Measurements from ENCODE around the gene JAKMIP2. TPM values are rescaled to one million over a fixed set of nuclear protein-coding genes. Genes with fewer than 3 reads are reported as not detected.

The JAKMIP2 gene
- total RNA-seq, 1 experiment from 2014 or later: not detected

GRCh38 chr5:147751156-147751830 is 31.2 kb downstream of the JAKMIP2 start:
- intact Hi-C loops (cut with micrococcal nuclease; ENCODE audit: unreplicated experiment): no loop called here
- BruUV-seq (replicated peaks): no TSS peak

GRCh38 chr5:147750065-147750464 is 32.5 kb downstream of the JAKMIP2 start:
- ATAC-seq (no peak), DNase-seq (ENCODE audit: low read depth, low spot score) (no peak)
- no peaks in the 10 kb centered on the region for H3K9me3 ChIP-seq (ENCODE audit: control insufficient read depth, insufficient read depth, low read depth, low read length)
- no peak overlapping the region for H3K4me3 ChIP-seq (ENCODE audit: low read depth in 2 of 2, low read length in 2 of 2)
- CTCF ChIA-PET: no interaction called here
- POLR2A ChIA-PET: no interaction called here
- in situ Hi-C loops (cut with HindIII; ENCODE audit: low pct_unique_long_range_greater_than_20kb, low sequenced_read_pairs) (no loop called here), intact Hi-C loops (cut with micrococcal nuclease; ENCODE audit: unreplicated experiment) (no loop called here)
- H3K36me3 ChIP-seq (ENCODE audit: control insufficient read depth, insufficient read depth, low read length): no peaks in the 10 kb centered on the region
- H3K4me1 ChIP-seq (ENCODE audit: control insufficient read depth, insufficient read depth, low read length): no peaks in the 10 kb centered on the region
- no TSS peak for BruUV-seq (replicated peaks)
- no peak for TF ChIP-seq TCF7L2 (IDR thresholded peaks at IDR 0.05; ENCODE audit: low read depth, low read length)
- H3K27me3 ChIP-seq (ENCODE audit: control insufficient read depth, insufficient read depth, low read length): no peaks in the 10 kb centered on the region
- H3K27ac ChIP-seq (ENCODE audit: low read length): no peak overlapping the region

More at GRCh38 chr5:147751156-147751830, 31.2 kb downstream of the JAKMIP2 start:
- Histone ChIP-seq H3K4me1 (ENCODE audit: control insufficient read depth, insufficient read depth, low read length) (no peaks in the 10 kb centered on the region), H3K9me3 (ENCODE audit: control insufficient read depth, insufficient read depth, low read depth, low read length) (no peaks in the 10 kb centered on the region), H3K27ac (ENCODE audit: low read length) (no peak overlapping the region), H3K4me3 (ENCODE audit: low read depth in 2 of 2, low read length in 2 of 2) (no peak overlapping the region), H3K27me3 (ENCODE audit: control insufficient read depth, insufficient read depth, low read length) (no peaks in the 10 kb centered on the region), H3K36me3 (ENCODE audit: control insufficient read depth, insufficient read depth, low read length) (no peaks in the 10 kb centered on the region)
- ChIA-PET CTCF (no interaction called here), POLR2A (no interaction called here)
- ATAC-seq (no peak), DNase-seq (ENCODE audit: low read depth, low spot score) (no peak)
- in situ Hi-C loops (cut with HindIII; ENCODE audit: low pct_unique_long_range_greater_than_20kb, low sequenced_read_pairs): no loop called here
- TF ChIP-seq CTCF (IDR thresholded peaks at IDR 0.05): no peak
- no peak for TF ChIP-seq POLR2AphosphoS5 (IDR thresholded peaks at IDR 0.05; ENCODE audit: low read depth, low read length)
- no peak for TF ChIP-seq TCF7L2 (IDR thresholded peaks at IDR 0.05; ENCODE audit: low read depth, low read length)
- TF ChIP-seq REST (IDR thresholded peaks at IDR 0.05; ENCODE audit: insufficient read depth in 1 of 2, low read depth in 2 of 2, low read length in 1 of 2): no peak
- TF ChIP-seq SIN3A (IDR thresholded peaks at IDR 0.05; ENCODE audit: borderline replicate concordance, insufficient read depth, low read depth, low read length): no peak

GRCh38 chr5:147748590-147748989 is 33.9 kb downstream of the JAKMIP2 start:
- no peak for TF ChIP-seq POLR2AphosphoS5 (IDR thresholded peaks at IDR 0.05; ENCODE audit: low read depth, low read length)
- no peak for TF ChIP-seq CTCF (IDR thresholded peaks at IDR 0.05)
- TF ChIP-seq REST (IDR thresholded peaks at IDR 0.05; ENCODE audit: insufficient read depth in 1 of 2, low read depth in 2 of 2, low read length in 1 of 2): no peak
- TF ChIP-seq SIN3A (IDR thresholded peaks at IDR 0.05; ENCODE audit: borderline replicate concordance, insufficient read depth, low read depth, low read length): no peak
- no peak for TF ChIP-seq TCF7L2 (IDR thresholded peaks at IDR 0.05; ENCODE audit: low read depth, low read length)
- CTCF ChIA-PET: no interaction called here
- POLR2A ChIA-PET: no interaction called here
- no peak for ATAC-seq
- intact Hi-C loops (cut with micrococcal nuclease; ENCODE audit: unreplicated experiment): no loop called here
- no TSS peak for BruUV-seq (replicated peaks)
- in situ Hi-C loops (cut with HindIII; ENCODE audit: low pct_unique_long_range_greater_than_20kb, low sequenced_read_pairs): no loop called here
- Histone ChIP-seq H3K27me3 (ENCODE audit: control insufficient read depth, insufficient read depth, low read length) (no peaks in the 10 kb centered on the region), H3K9me3 (ENCODE audit: control insufficient read depth, insufficient read depth, low read depth, low read length) (no peaks in the 10 kb centered on the region), H3K4me3 (ENCODE audit: low read depth in 2 of 2, low read length in 2 of 2) (no peak overlapping the region), H3K36me3 (ENCODE audit: control insufficient read depth, insufficient read depth, low read length) (no peaks in the 10 kb centered on the region), H3K27ac (ENCODE audit: low read length) (no peak overlapping the region), H3K4me1 (ENCODE audit: control insufficient read depth, insufficient read depth, low read length) (no peaks in the 10 kb centered on the region)
- no peak for DNase-seq (ENCODE audit: low read depth, low spot score)

Measured in Panc1 (cell line).